Adrenal gland (tissue), 5 donors: ENCODE results near the gene MORF4L2.

Experiments
- CTCF ChIP-seq, 6 experiments: fragments of 450-650 bp in 4 of 6; fragments of 200-600 bp in 2 of 6; sonication (generic) in 1 of 6; IDR thresholded peaks; 1 replicate in 5 of 6; 2 replicates in 1 of 6; pipeline versions ENCODE4 v1.5.1 to v1.8.0; 2016 to 2021; ENCODE audit warnings: antibody characterized with exemption in 6 of 6, mild to moderate bottlenecking in 2 of 6, moderate library complexity in 1 of 6
- POLR2A ChIP-seq, 2 donors: fragments of 450-650 bp; IDR thresholded peaks; one replicate each; pipeline ENCODE4 v1.6.1; 2017; ENCODE audit warnings: antibody characterized with exemption in 2 of 2, mild to moderate bottlenecking in 2 of 2, moderate library complexity in 1 of 2
- donor health status: DM: no; HTN: no; CAD: no.

- TF ChIP-seq POLR2A (IDR thresholded peaks at IDR 0.05) = no peak
- TF ChIP-seq CTCF (IDR thresholded peaks at IDR 0.05) = no peak
Observed at GRCh38 chrX:103699243-103699642, 12.7 kb upstream of the MORF4L2 start.
